Measurements from ENCODE around the gene POU6F2.
A peak's percentile ranks its signal among the peaks of the same experiment; 100 is the strongest.

POU6F2 gene

GRCh38 chr7:39410582-39410981 lies 432.9 kb downstream of the POU6F2 start:
- no peak for DNase-seq

DNA sequence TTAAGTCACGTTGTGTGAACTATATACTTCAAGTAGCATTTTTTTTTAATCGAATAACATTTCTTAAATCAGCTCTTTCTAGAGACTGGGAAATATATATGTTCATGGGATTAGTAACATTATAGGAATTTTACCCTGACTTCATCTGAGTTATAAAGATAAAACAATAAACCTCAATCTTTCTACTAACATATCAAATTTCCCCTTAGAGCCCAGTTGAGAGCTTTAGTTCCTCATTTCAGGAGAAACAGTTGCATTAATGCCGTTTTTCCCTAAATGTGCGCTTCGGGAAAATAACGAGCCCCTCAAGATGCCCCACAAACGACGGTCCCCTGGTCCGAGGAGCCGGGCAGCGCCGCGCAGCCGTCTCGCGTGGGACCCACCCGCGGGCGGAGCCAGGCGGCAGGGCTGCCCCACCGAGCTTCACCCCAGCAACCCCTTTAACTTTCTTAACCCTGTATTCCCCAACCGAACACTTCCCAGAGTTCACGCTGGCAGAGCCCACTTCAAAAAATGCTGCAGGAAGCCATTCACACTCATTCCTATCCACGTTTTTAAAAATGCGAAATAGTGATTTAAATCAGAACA lies 436.0 kb downstream of the POU6F2 start:
- no peak for DNase-seq

DNA sequence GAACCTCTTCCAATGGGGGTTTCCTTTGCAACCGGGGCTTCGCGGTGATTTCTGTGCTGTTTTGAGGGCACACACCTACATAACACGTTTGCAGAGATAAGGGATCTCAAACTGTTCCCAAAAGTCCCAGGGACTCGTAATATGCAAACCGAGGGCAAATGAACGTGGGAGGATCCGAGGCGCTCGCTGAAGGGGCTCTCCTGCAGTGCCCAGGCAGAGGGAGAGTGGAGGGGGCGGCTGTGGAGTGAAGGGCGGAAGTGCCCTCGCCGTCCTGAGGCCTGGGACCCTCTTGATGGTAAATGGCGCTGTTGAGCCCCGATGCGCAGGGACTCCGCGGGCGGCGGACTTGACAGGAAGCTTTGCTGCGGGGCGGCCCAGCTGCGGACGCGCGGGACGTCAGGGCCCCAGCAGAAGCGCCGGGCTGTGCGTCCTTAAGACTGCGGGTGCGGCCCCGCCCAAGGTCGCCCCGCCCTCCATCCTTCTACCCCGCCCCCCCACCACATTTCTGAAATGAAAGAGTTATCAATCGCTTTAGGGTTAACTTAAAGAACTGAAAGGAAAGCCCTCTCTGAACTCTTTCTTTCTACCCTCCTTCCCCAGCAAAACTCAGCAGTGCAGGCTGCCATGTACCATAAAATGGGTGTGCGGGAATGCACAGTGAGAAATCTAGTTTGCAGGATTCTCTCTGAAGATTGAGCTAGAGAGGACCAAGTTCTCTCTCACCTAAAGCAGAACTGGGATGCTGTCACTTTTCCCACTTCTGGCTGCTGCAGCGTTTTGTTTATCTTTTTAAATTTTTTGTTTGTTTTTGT lies 436.7 kb downstream of the POU6F2 start:
- peak; percentile 27 for DNase-seq

- DNase-seq: no peak
These were observed 437.5 kb downstream of the POU6F2 start for GRCh38 chr7:39415091-39415787.

DNA sequence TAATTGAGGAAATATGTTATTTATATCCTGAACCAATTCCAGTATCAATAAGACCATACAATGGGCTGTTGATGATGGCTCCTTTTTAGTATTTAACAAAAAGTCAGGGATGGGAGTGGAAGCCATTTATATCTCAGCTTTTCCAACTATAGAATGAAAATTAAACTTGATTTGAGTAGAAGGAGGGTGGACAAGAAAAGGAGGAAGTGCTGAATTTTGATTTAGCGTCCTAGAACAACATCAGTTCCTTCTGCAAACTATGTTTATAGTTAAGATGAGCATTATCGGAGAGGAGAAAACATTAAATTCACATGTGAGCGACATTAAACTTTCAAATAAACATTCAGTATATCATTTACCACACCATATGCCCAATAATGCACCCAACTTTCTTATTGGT lies 439.2 kb downstream of the POU6F2 start:
- DNase-seq: no peak

DNA sequence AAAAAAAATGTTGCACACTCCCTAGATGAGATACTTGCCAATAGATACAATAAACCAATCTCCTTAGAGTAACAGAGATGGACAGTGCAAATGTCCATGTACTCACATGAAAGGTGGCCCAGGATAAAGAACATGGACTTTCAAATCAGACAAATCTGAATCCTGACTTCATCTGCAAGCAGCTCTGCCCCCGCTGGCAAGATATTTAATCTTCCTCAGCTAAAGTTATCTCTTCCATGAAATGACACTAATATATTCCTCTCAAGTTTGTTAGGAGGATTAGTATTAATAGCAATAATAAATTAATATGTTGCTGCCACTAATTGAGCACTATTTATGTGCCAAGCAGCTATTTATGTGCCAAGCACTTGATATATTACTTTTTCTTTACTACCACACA lies 439.9 kb downstream of the POU6F2 start:
- no peak for DNase-seq

DNA sequence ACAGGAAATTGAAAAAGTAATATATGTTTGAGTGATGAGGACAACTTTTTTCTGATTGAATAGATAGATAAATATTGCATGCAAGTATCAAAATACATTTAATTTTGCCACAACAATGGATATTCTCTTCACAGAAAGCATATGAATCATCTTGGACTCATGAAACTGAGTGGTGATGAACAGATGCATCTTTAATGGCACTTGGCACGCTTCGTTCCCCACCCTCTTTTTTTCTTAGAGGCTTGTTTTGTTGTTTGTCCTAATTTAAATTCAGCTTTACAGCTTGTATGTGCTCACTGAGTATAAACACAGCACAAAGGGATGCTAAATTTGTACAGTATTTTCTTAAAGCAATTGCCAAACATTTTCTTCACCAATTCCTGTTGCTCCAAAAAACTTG lies 443.5 kb downstream of the POU6F2 start:
- no peak for DNase-seq

DNA sequence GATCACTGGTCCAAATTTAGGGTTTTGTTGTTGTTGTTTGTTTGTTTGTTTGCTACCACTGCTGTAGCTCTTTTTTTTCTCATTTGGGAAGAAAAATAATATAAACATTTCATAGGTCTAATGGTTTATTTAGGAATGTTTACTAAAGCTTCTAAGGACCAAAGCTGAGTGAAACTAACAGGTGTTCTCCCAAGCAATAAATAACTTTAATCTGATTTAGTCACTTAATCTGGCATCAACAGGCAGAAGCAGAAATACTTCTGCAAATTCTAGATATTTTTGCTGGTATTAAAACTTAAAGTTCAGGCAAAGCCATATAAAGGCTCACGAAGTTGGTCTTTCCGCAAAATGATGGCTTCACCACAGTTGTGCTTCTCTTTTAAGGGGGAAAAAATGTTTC lies 444.0 kb downstream of the POU6F2 start:
- DNase-seq: no peak

- DNase-seq: no peak
These were observed 450.5 kb downstream of the POU6F2 start for GRCh38 chr7:39428221-39428620.

- DNase-seq: no peak
These were observed 451.7 kb downstream of the POU6F2 start for GRCh38 chr7:39429421-39429820.

DNA sequence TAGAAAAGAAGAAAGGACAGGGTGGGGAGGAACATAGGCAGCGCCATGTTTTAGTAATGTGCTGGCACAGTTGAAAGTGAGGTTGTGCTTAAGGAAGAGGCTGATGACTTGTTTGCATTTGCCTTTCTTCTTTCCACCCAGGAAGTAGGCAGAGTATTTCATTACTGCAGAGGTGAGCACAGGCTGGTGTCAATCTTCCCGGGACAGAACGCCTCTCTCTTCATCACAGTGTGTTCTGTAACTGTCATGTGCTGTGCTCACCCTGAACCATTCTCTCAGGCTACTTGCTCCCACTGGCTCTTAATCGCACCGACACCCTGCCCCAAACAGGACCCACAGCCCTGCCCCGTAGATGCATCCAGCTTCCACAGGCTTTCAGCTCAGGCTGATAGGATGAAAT lies 452.7 kb downstream of the POU6F2 start:
- no peak for DNase-seq

DNA sequence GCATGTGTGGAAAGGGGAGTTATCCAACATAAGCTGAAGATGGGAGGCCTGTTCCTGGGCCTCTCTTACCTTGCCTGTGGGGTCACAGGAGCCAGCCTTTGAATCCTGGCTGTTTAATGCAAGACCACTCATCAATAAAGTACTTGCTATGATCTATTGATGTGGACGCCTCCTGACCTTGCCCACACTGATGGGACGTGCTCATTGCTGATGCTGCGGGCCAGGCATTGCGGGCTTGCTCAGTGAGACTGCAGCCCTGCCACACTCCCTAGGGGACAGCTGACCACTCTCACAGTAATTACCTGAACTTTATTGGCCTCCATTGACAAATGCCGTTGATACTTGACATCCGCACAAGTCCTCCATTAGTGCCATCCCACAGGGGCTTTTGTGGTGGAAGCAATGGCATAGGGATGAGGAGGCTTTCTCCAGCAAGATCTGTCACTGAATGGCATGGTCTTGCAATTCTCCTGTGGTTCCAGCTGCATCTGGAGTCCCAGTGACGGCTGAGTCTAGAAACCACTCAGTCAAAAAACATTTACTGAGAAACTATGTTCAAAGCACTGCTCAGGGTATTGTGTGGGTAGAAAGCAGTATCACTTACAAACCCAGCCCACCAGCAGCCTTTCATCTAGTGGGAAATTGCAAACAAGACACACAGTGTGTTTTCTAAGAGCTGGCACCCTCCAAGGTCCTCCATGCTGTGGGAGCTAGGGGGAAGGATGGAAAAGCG lies 453.4 kb downstream of the POU6F2 start:
- DNase-seq: no peak

DNA sequence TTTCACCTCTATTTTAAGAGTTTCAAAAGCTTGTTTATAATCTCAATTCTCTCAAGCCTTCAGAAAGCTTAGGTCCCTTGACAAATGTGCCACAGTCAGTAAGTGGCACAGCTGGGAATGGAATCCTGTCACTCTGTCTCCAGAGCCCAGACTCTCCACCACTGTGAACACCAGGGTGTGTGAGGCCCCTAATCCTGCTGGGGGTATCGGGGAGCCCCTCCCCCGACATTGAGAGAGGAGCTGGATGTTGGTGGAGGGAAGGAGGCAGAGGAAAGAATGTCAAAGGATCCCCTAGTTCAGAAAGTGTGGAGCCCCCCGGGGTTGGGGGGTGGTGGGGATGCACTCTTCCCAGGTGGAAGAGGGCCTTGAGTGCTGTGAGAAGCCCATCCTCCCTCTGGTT lies 454.7 kb downstream of the POU6F2 start:
- DNase-seq: no peak

- no peak for DNase-seq
These were observed 455.2 kb downstream of the POU6F2 start for GRCh38 chr7:39432807-39433416.

DNA sequence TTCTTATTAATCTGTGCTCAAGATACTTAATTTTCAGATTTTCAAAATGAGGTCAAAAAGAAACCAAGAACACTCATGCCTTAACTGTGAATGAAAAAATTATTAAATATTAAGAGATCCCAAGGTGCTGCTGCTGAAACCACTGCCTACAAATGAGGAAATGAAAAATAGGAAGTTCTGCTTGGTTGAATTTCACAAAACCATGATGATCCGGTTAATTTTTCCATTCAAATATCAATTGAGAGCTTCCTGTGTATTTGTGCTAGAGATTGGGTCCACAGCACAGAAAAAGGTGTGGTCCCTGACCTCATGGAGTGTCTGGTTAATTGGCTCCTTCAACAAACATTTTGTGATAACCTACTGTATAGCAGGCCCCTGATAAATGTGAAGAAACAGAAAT lies 455.8 kb downstream of the POU6F2 start:
- DNase-seq: no peak

DNA sequence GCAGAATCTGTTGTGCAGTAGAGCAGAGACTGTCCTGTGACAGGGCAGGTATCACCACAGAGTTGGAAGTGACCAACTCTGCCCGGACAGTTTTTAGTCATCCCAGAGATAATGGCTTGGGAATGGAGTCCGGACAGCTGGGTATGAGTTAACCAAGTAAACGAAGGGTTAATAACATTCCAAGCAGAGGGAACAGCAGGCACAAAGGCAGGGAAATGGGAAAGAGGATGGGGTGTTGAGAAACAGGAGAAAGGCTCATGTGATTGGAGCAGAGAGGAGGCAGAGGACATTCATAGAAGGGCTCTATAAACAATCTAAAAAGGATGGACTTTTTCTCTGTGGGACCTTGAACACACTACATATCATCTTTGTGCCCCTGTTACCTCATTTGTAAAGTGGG lies 456.3 kb downstream of the POU6F2 start:
- DNase-seq: no peak

GRCh38 chr7:39446546-39446945 lies 468.8 kb downstream of the POU6F2 start:
- DNase-seq: no peak

DNA sequence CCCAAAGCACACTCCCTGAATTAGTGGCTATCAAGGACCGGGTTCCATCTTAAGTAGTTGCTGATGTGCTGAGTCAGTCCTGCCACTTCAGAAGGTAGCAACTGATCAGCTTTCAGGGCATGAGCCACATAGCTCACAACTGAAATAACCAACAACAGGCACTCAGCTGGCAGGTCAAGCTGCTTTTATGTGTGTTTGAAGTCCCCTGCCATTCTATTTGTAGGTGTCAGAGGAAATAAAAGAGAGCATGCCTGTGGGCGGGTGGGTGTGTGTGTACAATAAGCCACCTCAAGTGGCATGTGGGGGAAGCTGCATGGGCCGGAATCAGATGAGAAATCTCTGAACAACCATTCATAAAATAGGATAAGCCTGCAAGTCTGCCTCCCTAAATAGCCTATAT lies 474.2 kb downstream of the POU6F2 start:
- no peak for DNase-seq

DNA sequence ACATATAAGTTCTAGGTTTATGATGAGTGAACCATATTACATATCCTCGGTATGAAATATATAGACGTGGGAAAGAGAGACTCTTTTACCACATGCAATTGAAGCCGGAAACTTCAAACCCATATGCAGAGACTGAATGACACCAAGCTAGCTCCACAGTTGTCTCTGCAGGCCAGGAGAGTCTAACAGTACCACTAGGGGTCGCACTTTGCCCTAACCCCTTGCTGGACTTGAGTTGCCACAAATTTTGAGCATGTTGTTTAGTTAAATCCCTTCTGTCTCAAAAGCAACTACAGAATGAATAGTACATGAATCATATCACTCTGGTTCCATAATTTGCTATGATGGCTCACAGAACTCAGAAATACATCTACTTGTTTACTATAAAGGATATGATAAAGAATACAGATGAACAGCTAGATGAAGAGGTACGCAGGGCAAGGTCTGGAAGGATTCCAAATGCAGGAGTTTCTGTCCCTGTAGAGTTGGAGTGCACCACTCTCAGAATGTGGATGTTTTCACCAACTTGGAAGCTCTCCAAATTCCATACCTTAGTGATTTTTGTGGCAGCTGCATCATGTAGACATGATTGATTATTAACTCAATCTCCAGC lies 476.1 kb downstream of the POU6F2 start:
- DNase-seq: peak; percentile 49

GRCh38 chr7:39458061-39458745 lies 480.5 kb downstream of the POU6F2 start:
- DNase-seq: no peak

- DNase-seq: no peak
These were observed 481.9 kb downstream of the POU6F2 start for GRCh38 chr7:39459636-39460035.

GRCh38 chr7:39460486-39460885 lies 482.8 kb downstream of the POU6F2 start:
- DNase-seq: no peak
